IPS-18c (cell line): ENCODE results near the gene MAP3K7CL.
"Not testable (repeated sequence)": the region's sequence is repeated elsewhere in the genome, so short reads cannot be mapped to it uniquely, and the experiment has no call there.

ENCODE experiments used
- H3K4me3 ChIP-seq: 2 replicates; pipeline ENCODE4 v1.7.0; 2013; ENCODE audit warnings: low read depth, mild to moderate bottlenecking, low read length, moderate library complexity; ENCODE audit not compliant: insufficient read depth
- H3K9me3 ChIP-seq: one replicate; pipeline ENCODE4 v1.6.1; 2013; ENCODE audit warnings: mild to moderate bottlenecking, low read length, moderate library complexity; ENCODE audit not compliant: control insufficient read depth, insufficient read depth

Gene MAP3K7CL

GRCh38 chr21:29155933-29156260 lies 25.5 kb downstream of the MAP3K7CL start:
- Histone ChIP-seq H3K4me3 (no peak overlapping the region; the same call in 1 of the 2 replicates), H3K9me3 (no peaks in the 10 kb centered on the region)

DNA sequence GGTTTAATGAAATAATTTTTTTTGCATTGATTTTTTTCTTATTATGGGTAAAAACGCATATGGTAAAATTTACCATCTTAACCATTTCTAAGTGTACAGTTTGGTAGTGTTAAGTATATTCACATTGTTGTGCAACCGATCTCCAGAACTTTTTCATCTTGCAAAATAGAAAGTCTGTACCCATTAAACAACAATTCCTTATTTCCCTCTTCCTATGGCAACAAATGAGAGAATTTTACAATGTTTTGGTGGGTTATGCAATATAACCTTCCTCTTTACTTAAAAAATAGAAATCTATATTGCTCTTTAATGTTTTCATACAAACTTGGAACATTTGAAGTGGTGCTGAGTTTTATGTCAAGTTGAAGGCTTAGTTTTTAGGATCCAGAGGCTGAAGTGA lies 26.6 kb downstream of the MAP3K7CL start:
- no peak overlapping the region for H3K4me3 ChIP-seq
- H3K9me3 ChIP-seq, result no peaks in the 10 kb centered on the region

- no peaks in the 10 kb centered on the region for H3K9me3 ChIP-seq
- H3K4me3 ChIP-seq, result no peak overlapping the region
These were observed 29.4 kb downstream of the MAP3K7CL start for GRCh38 chr21:29159842-29160241.

DNA sequence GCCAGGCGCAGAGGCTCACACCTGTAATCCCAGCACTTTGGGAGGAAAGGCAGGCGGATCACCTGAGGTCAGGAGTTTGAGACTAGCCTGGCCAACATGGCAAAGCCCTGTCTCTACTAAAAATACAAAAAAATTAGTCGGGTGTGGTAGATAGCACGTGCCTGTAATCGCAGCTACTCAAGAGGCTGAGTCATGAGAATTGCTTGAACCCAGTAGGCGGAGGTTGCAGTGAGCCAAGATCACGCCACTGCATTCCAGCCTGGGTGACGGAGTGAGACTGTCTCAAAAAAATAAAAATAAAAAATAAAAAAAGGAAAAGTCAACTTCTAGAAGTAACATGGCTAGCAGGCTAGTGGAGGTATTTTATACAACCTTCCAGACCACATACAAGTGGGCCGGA lies 32.4 kb downstream of the MAP3K7CL start:
- not testable (repeated sequence) for H3K9me3 ChIP-seq, H3K4me3 ChIP-seq

- Histone ChIP-seq H3K4me3 (no peak overlapping the region), H3K9me3 (no peaks in the 10 kb centered on the region)
These were observed 33.1 kb downstream of the MAP3K7CL start for GRCh38 chr21:29163341-29164115.

DNA sequence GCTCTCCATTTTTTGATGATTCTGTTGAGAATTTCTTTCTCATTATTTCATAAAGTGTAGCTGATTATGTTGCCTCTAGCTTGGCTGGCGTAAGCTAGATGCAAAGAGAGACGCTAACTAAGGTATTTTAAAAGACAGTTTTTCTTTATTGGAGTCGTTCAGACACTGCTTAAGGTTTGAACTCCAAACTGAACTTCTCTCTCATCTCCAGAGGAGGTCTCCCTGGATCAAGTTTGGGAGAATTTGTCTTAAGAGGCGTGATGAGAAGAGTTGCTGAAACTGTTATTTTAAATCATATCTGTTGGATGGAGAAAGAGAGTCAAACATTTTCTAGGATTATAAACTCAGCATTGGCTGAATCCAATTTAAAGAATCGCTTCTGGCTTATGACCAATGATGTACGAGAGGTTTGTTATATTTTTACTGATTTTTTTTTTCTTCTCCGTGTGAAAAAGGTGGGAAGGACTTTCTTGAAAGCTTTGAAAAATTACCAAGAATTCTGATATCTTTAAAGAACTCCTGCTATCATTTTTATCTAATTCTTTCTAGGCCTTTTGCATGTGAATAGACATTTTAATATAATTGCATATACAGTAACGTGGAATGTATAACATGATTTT lies 34.0 kb downstream of the MAP3K7CL start:
- H3K4me3 ChIP-seq, result no peak overlapping the region
- H3K9me3 ChIP-seq, result no peaks in the 10 kb centered on the region

DNA sequence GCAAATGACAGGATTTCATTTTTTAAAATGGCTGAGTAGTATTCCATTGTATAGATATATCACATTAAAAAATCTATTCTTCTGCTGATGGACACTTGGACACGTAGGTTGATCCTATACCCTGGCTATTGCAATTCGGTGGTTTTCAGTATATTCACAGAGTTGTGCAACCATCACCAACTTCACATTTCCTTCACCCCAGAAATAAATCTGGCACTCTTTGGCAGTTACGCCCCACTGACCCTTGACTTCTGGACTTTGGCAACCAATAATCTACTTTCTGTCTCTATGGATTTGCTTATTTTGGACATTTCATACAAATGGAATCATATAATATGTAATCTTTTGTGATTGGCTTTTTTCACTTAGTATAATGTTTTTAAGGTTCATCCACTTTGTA lies 35.9 kb downstream of the MAP3K7CL start:
- Histone ChIP-seq H3K4me3 (no peak overlapping the region), H3K9me3 (no peaks in the 10 kb centered on the region)

- H3K4me3 ChIP-seq, result no peak overlapping the region
- H3K9me3 ChIP-seq, result no peaks in the 10 kb centered on the region
These were observed 36.4 kb downstream of the MAP3K7CL start for GRCh38 chr21:29166853-29167252.

DNA sequence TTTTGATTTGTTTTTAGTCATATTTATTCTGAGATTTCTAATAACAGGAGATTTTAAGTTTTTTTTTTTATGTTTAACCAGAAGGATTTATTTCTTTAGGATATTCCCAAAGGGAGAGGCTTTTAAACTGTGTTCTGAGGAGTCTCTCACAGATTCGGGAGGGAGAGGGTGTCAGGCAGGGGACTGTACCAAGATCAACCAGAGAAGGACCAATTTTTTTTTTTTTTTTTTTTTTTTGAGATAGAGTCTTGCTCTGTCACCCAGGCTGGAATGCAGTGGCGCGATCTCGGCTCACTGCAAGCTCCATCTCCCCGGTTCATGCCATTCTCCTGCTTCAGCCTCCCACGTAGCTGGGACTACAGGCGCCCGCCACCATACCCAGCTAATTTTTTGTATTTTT lies 37.0 kb downstream of the MAP3K7CL start:
- H3K9me3 ChIP-seq, H3K4me3 ChIP-seq: not testable (repeated sequence)

DNA sequence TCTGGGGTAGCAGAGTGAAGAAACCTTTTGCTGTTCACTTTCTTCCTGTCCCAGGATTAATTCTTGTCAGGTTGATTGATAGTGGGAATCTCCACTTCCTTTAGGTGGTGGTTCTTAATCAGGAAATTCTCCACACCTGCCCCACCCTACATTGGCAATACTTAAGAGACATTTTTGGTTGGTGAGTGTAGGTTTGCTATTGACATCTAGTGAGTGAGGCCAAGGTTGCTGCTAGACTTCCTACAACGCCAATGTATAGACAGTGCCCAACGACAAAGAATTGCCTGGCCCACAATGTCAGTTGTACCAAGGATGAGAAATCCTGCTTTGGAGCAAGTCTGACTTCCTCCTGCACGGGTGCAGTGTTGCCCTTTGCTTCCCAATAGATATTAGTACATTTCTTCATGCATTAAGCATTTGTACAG lies 38.5 kb downstream of the MAP3K7CL start:
- Histone ChIP-seq H3K9me3 (no peaks in the 10 kb centered on the region), H3K4me3 (no peak overlapping the region)

DNA sequence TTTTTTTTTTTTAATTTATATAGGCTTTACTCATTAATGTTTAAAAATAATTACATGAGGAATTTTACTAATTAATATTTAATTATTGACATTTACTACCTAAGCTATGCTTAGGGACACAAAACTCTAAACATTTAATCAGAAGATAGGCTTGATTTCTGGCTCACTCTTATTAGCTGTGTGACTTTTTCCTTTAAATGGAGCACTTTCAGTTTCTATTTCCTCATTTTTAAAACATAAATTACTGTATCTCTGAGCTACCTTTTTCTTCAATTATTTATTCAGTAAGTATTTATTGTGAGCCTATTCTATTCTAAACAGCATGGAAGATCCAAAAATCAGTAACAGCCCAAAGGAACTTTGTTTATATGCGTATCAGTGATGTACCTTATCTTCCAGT lies 40.5 kb downstream of the MAP3K7CL start:
- H3K4me3 ChIP-seq, result no peak overlapping the region
- H3K9me3 ChIP-seq, result no peaks in the 10 kb centered on the region

DNA sequence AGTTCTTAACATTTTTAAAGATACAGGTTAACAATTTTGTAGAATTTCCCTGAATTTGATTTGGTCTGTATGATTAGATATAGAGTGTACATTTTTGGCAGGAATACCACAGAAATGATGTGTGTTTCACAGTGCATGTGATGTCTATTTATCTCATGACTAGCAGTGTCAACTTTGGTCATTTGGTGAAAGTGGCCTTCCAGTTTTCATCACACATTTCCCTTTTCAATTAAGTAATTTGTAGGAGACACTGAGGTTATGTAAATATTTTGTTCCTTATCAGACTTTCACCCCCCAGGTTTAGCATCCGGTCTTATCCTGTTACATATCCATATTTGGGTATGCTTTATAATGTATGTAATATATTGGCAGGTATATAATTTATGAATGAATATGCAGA lies 41.8 kb downstream of the MAP3K7CL start:
- Histone ChIP-seq H3K9me3 (no peaks in the 10 kb centered on the region), H3K4me3 (no peak overlapping the region)

DNA sequence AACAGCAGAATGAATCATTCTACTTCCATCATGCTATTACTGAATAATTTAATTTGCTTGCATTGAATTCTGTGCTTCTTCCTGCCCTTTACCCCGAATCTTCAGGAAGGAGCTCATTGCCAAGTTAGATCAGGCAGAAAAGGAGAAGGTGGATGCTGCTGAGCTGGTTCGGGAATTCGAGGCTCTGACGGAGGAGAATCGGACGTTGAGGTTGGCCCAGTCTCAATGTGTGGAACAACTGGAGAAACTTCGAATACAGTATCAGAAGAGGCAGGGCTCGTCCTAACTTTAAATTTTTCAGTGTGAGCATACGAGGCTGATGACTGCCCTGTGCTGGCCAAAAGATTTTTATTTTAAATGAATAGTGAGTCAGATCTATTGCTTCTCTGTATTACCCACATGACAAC lies 44.2 kb downstream of the MAP3K7CL start:
- H3K9me3 ChIP-seq, result no peaks in the 10 kb centered on the region
- no peak overlapping the region for H3K4me3 ChIP-seq

DNA sequence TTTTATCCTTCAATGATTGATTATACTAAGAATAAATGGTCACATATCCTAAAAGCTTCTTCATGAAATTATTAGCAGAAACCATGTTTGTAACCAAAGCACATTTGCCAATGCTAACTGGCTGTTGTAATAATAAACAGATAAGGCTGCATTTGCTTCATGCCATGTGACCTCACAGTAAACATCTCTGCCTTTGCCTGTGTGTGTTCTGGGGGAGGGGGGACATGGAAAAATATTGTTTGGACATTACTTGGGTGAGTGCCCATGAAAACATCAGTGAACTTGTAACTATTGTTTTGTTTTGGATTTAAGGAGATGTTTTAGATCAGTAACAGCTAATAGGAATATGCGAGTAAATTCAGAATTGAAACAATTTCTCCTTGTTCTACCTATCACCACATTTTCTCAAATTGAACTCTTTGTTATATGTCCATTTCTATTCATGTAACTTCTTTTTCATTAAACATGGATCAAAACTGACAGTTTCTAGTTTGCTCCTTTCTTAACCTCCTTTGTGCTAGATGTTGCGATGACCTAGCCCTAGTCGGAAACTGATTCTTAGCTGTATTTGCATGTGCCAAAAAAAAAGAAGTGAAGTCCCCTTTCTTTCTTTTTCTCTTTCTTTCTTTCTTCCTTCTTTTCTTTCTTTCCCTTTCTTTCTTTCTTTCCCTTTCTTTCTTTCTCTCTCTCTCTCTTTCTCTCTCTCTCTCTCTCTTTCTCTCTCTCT lies 45.1 kb downstream of the MAP3K7CL start:
- H3K4me3 ChIP-seq, result no peak overlapping the region
- H3K9me3 ChIP-seq, result no peaks in the 10 kb centered on the region

DNA sequence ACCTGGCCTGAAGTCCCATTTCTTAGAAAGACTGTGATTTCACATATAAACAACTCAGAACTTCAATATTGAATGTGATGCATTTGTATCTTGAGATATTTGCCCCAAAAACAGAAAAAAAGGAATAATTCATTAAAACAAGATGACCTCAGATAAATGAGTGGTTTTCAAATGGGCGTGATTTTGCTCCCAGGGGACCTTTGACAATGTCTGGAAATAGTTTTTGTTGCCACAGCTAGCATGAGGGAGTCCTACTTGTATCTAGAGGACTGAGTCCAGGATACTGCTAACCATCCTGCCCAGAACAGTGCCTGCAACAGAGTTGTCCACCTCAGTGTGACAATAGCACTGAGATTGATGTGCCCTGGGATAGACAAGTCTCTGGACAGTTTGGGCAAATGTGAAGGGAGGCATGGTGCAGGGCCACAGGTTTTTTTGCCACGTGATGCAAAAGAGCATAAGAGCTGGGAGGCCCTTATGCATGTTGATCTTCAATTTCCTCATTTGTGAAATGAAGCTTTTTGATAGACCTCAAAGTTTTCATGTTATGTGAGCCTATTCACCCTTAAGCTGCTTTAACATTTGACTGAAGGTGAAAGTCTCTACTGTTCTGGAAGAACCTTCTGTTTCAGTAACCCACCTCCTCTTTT lies 46.2 kb downstream of the MAP3K7CL start:
- no peaks in the 10 kb centered on the region for H3K9me3 ChIP-seq
- H3K4me3 ChIP-seq, result no peak overlapping the region

- Histone ChIP-seq H3K4me3 (no peak overlapping the region), H3K9me3 (no peaks in the 10 kb centered on the region)
These were observed 47.4 kb downstream of the MAP3K7CL start for GRCh38 chr21:29177800-29178199.

GRCh38 chr21:29178926-29179325 lies 48.5 kb downstream of the MAP3K7CL start:
- H3K4me3 ChIP-seq, result no peak overlapping the region
- H3K9me3 ChIP-seq, result no peaks in the 10 kb centered on the region

DNA sequence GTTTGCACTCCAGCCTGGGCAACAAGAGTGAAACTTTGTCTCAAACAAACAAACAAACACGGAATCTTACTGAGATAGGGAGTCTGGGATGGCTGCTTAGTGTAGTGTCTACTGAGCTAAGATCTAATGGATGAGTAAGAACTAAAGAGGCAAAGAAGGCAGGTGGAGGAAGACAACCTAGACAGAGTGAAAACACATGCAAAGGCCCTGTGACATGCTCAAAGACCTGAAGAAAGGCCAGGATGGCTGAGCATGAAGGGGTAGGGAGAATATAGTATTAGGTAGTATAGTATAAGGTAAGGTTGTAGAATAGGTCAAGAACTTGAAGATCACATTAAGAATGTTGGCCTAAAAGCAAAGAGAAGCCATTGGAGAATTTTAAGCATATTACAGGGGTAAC lies 49.1 kb downstream of the MAP3K7CL start:
- Histone ChIP-seq H3K4me3 (no peak overlapping the region), H3K9me3 (no peaks in the 10 kb centered on the region)
